ENCODE measurements around the gene PFN4.

PFN4 gene

GRCh38 chr2:24159708-24160107, 36.6 kb upstream of the PFN4 start:
- no peak overlapping the region for H3K4me2 ChIP-seq (ENCODE audit: low read length)
- no peaks in the 10 kb centered on the region for H3K9me2 ChIP-seq (replicated peaks; ENCODE audit: control insufficient read depth, low read length)
- TF ChIP-seq EZH2phosphoT487 (IDR thresholded peaks at IDR 0.05; ENCODE audit: borderline replicate concordance, low read length): no peak
- TF ChIP-seq CTCF (IDR thresholded peaks at IDR 0.05; ENCODE audit: low read depth, low read length, poor library complexity, severe bottlenecking): no peak
- no peaks in the 10 kb centered on the region for H3F3A ChIP-seq (ENCODE audit: control insufficient read depth, insufficient read depth)
- no peak overlapping the region for H3K27ac ChIP-seq (ENCODE audit: low read depth, low read length)
- no peaks in the 10 kb centered on the region for H4K20me1 ChIP-seq (ENCODE audit: control insufficient read depth, insufficient read depth, low read depth, low read length)
- no peak overlapping the region for H3K4me3 ChIP-seq (ENCODE audit: low read length)
- H3K27me3 ChIP-seq (ENCODE audit: control insufficient read depth, low read length): no peaks in the 10 kb centered on the region
- no peaks in the 10 kb centered on the region for H3K79me2 ChIP-seq (ENCODE audit: control insufficient read depth, low read length)
- peaks cover 3% of the 10 kb centered on the region for H3K4me1 ChIP-seq (ENCODE audit: control insufficient read depth, low read length)
- H3K9me3 ChIP-seq (ENCODE audit: control insufficient read depth, insufficient read depth, low read length): no peaks in the 10 kb centered on the region
- H3K36me3 ChIP-seq (ENCODE audit: control insufficient read depth, low read length): no peaks in the 10 kb centered on the region

GRCh38 chr2:24158131-24158530, 35.0 kb upstream of the PFN4 start:
- Histone ChIP-seq H3K4me1 (ENCODE audit: control insufficient read depth, low read length) (no peaks in the 10 kb centered on the region), H3K36me3 (ENCODE audit: control insufficient read depth, low read length) (no peaks in the 10 kb centered on the region)
- TF ChIP-seq EZH2phosphoT487 (IDR thresholded peaks at IDR 0.05; ENCODE audit: borderline replicate concordance, low read length) (no peak), CTCF (IDR thresholded peaks at IDR 0.05; ENCODE audit: low read depth, low read length, poor library complexity, severe bottlenecking) (no peak)

GRCh38 chr2:24153478-24153877, 30.3 kb upstream of the PFN4 start:
- Histone ChIP-seq H3K4me1 (ENCODE audit: control insufficient read depth, low read length) (no peaks in the 10 kb centered on the region), H3K79me2 (ENCODE audit: control insufficient read depth, low read length) (no peaks in the 10 kb centered on the region), H3K27me3 (ENCODE audit: control insufficient read depth, low read length) (no peaks in the 10 kb centered on the region), H3K27ac (ENCODE audit: low read depth, low read length) (no peak overlapping the region), H3K36me3 (ENCODE audit: control insufficient read depth, low read length) (no peaks in the 10 kb centered on the region), H3K4me2 (ENCODE audit: low read length) (no peak overlapping the region), H3K4me3 (ENCODE audit: low read length) (no peak overlapping the region), H4K20me1 (ENCODE audit: control insufficient read depth, insufficient read depth, low read depth, low read length) (no peaks in the 10 kb centered on the region), H3F3A (ENCODE audit: control insufficient read depth, insufficient read depth) (no peaks in the 10 kb centered on the region), H3K9me3 (ENCODE audit: control insufficient read depth, insufficient read depth, low read length) (no peaks in the 10 kb centered on the region), H3K9me2 (replicated peaks; ENCODE audit: control insufficient read depth, low read length) (no peaks in the 10 kb centered on the region)
- TF ChIP-seq CTCF (IDR thresholded peaks at IDR 0.05; ENCODE audit: low read depth, low read length, poor library complexity, severe bottlenecking) (no peak), EZH2phosphoT487 (IDR thresholded peaks at IDR 0.05; ENCODE audit: borderline replicate concordance, low read length) (no peak)

More at GRCh38 chr2:24158131-24158530, 35.0 kb upstream of the PFN4 start:
- Histone ChIP-seq H4K20me1 (ENCODE audit: control insufficient read depth, insufficient read depth, low read depth, low read length) (no peaks in the 10 kb centered on the region), H3K9me3 (ENCODE audit: control insufficient read depth, insufficient read depth, low read length) (no peaks in the 10 kb centered on the region), H3K27ac (ENCODE audit: low read depth, low read length) (no peak overlapping the region), H3K4me2 (ENCODE audit: low read length) (no peak overlapping the region), H3K4me3 (ENCODE audit: low read length) (no peak overlapping the region), H3K9me2 (replicated peaks; ENCODE audit: control insufficient read depth, low read length) (no peaks in the 10 kb centered on the region), H3K27me3 (ENCODE audit: control insufficient read depth, low read length) (no peaks in the 10 kb centered on the region), H3K79me2 (ENCODE audit: control insufficient read depth, low read length) (no peaks in the 10 kb centered on the region), H3F3A (ENCODE audit: control insufficient read depth, insufficient read depth) (no peaks in the 10 kb centered on the region)
